AG04449 (cell line): Measurements from ENCODE around the gene ZNF821.

ENCODE experiments used
- CTCF ChIA-PET: fragments of 350-600 bp; formaldehyde crosslinking; extraction: SDS; loops from one replicate; lab custom pipeline; 2021; ENCODE audit warnings: antibody characterized with exemption; lab: Yijun Ruan, JAX
- POLR2A ChIA-PET: fragments of 400-600, 350-600 bp; formaldehyde crosslinking; extraction: SDS; loops from one replicate; lab custom pipeline; 2020; ENCODE audit warnings: antibody characterized with exemption, inconsistent platforms; lab: Yijun Ruan, JAX
- DNase-seq: peaks from one replicate; pipeline ENCODE4 v3.0.0-alpha.2; 2010; ENCODE audit warnings: low read depth, low spot score
- H3K4me3 ChIP-seq: 2 replicates; pipeline ENCODE4 v1.5.1; 2011; ENCODE audit warnings: low read depth, mild to moderate bottlenecking, control low read depth, low read length
- TF ChIP-seq, protein P1 (sequence below): IDR thresholded peaks from one replicate; pipeline ENCODE4 v1.5.1; 2011; ENCODE audit warnings: mild to moderate bottlenecking, moderate library complexity, low read length, control low read depth, inconsistent platforms; ENCODE audit not compliant: insufficient read depth; ENCODE audit errors: missing control alignments

ZNF821 gene

GRCh38 chr16:71929048-71929447 lies 45.1 kb upstream of the ZNF821 start:
- ChIA-PET CTCF (interaction anchor here (0.6 to 2.3 kb wide), 4 partner anchors 13 to 46 kb away, joined by 3 to 10 read pairs (median 6); partner anchors contain the start of gene ZNF821), POLR2A (interaction anchor here (0.9 to 1.3 kb wide), 3 partner anchors 29 to 34 kb away, joined by 3 to 6 read pairs (median 5); partner anchors contain the start of gene IST1)
- peak; percentile 57 for DNase-seq
- no peak overlapping the region for H3K4me3 ChIP-seq
- TF ChIP-seq, protein P1, sequence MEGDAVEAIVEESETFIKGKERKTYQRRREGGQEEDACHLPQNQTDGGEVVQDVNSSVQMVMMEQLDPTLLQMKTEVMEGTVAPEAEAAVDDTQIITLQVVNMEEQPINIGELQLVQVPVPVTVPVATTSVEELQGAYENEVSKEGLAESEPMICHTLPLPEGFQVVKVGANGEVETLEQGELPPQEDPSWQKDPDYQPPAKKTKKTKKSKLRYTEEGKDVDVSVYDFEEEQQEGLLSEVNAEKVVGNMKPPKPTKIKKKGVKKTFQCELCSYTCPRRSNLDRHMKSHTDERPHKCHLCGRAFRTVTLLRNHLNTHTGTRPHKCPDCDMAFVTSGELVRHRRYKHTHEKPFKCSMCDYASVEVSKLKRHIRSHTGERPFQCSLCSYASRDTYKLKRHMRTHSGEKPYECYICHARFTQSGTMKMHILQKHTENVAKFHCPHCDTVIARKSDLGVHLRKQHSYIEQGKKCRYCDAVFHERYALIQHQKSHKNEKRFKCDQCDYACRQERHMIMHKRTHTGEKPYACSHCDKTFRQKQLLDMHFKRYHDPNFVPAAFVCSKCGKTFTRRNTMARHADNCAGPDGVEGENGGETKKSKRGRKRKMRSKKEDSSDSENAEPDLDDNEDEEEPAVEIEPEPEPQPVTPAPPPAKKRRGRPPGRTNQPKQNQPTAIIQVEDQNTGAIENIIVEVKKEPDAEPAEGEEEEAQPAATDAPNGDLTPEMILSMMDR: no peak

DNA sequence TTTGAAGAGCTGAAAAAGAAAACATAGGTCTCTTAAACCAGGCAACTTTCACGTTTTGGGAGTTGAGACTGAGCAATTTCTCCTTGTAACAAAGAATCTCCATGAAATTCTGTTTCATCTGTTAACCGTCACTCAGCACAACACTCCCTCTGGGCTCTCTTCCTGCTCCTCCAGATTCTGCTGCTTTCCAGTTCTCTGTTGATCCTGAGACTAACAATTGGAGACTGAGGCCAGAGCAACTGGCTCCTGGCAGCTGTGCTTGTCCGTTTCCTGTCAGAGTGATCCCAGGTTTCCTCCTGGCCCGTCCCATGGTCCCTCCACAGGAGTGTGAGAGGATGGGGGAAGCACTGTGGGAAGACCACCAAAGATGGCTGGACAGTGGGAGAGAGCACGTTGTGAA lies 43.8 kb upstream of the ZNF821 start:
- ChIA-PET POLR2A (no interaction called here), CTCF (no interaction called here)
- DNase-seq: no peak
- TF ChIP-seq, protein P1: no peak
- H3K4me3 ChIP-seq: no peak overlapping the region

- DNase-seq: peak; percentile 63
- no peak overlapping the region for H3K4me3 ChIP-seq
- POLR2A ChIA-PET: interaction anchor here (0.7 kb wide), 1 partner anchor 33 kb away, joined by 4 read pairs; no protein-coding TSS in a partner anchor
- CTCF ChIA-PET: no interaction called here
- TF ChIP-seq, protein P1: no peak
Measured at GRCh38 chr16:71927383-71927782, 43.4 kb upstream of the ZNF821 start.

DNA sequence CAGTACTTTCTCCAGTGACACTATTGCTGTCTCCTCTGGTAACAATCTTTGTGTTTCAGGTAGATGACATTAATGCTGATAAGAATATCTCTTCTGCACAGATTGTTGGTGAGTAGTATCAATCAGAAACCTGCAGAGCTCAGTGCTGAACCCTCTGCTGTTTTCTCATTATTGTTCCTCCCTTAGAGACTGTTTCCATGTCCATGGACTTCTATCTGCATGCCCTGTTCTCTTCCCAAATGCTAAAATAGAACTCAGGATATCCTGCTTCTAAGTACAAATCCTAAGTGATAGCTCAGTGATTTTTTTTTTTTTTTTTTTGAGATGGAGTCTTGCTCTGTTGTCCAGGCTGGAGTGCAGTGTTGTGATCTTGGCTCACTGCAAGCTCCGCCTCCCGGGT lies 40.7 kb upstream of the ZNF821 start:
- ChIA-PET POLR2A (no interaction called here), CTCF (interaction anchor here (0.7 kb wide), 1 partner anchor 14 kb away, joined by 3 read pairs; no protein-coding TSS in a partner anchor)
- TF ChIP-seq, protein P1: no peak
- no peak overlapping the region for H3K4me3 ChIP-seq
- DNase-seq: no peak

- TF ChIP-seq, protein P1: no peak
- H3K4me3 ChIP-seq: no peak overlapping the region
- POLR2A ChIA-PET: no interaction called here
- CTCF ChIA-PET: no interaction called here
- DNase-seq: no peak
Measured at GRCh38 chr16:71923941-71924690, 40.1 kb upstream of the ZNF821 start.

DNA sequence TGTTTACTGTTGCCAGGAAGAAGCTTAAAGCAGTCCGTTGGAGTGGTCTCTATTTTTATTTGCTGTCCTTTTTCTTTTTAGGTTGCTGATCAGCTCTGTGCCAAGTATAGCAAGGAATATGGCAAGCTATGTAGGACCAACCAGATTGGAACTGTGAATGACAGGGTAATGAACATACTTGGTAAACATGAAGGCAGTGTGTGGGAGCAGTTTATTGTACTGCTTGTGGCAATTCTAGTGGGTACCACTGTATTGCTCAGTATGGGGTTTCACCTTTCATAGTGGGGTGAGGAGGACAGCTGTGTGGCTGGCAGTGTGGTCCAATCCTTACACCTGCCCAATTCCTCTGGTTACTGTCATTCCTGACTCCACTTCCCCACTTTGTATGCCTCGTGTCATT lies 36.7 kb upstream of the ZNF821 start:
- ChIA-PET CTCF (no interaction called here), POLR2A (no interaction called here)
- H3K4me3 ChIP-seq: no peak overlapping the region
- TF ChIP-seq, protein P1: no peak
- DNase-seq: no peak
